SH-SY5Y (cell line): ENCODE data around the gene ANTXR1.

Source experiments
- GATA2 ChIP-seq: IDR thresholded peaks from 2 replicates; pipeline ENCODE4 v1.6.1; 2011; ENCODE audit warnings: mild to moderate bottlenecking, low read depth, low read length
- GATA3 ChIP-seq: IDR thresholded peaks from 2 replicates; pipeline ENCODE4 v1.6.1; 2011; ENCODE audit warnings: low read depth, mild to moderate bottlenecking, low read length, moderate library complexity

Gene ANTXR1

DNA sequence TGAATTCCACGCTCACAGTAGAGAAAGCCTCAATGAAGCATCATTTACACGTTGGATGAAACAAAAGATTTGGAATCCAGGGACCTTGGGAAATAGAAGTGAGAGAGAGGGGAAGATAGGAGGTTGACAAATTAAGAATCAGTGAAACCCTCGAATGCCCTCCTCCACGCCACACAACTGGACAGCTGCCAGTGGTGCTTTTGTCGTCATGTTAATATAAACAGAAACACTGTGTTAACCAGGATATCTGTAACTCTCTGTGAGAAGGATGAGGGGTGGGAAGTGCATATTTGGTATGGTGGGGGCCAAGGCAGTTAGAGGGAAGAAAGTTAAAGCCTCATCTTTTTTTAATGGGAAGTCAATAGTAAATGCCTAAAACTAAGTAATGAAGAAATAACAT is 265.4 kb downstream of the ANTXR1 start:
- TF ChIP-seq GATA3 (no peak), GATA2 (no peak)

- no peak for TF ChIP-seq GATA3
- TF ChIP-seq GATA2: no peak
These were observed 266.2 kb downstream of the ANTXR1 start for GRCh38 chr2:69279211-69279610.

DNA sequence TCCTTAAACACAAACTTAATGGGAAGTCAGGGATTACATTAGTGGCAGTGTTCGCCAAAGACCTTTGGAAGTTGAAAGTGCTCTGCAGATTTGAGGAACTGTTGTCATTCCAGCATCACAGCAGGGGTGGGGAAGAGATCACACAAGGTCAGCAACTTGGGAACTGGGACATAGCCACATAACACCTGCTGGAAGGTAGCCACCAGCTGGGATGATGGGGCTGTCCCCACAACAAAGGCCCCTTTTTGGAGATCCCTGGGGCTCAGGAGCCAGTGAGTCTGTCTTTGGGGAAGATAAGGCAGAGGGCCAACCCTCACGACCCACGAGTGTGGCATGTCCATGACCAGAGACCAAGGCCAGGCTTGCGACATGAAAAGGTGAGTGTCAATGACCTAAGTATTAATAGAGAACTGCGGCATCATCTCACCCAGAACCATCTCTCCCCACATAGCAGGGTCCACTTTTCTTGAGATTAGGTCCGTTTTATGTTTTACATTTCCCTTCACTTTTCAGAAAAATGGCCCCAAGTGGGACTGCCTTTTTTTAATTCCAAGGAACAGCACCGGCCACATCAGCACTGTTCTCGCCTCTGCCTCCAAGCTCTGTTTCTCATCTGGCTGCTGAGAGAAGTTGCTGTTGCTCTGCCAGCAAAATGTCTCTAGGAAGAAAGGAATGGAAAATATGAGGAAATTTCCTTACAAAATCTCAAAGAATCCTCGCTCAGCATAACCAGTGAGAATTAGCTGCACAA is 267.1 kb downstream of the ANTXR1 start:
- TF ChIP-seq GATA3 (no peak), GATA2 (no peak)

DNA sequence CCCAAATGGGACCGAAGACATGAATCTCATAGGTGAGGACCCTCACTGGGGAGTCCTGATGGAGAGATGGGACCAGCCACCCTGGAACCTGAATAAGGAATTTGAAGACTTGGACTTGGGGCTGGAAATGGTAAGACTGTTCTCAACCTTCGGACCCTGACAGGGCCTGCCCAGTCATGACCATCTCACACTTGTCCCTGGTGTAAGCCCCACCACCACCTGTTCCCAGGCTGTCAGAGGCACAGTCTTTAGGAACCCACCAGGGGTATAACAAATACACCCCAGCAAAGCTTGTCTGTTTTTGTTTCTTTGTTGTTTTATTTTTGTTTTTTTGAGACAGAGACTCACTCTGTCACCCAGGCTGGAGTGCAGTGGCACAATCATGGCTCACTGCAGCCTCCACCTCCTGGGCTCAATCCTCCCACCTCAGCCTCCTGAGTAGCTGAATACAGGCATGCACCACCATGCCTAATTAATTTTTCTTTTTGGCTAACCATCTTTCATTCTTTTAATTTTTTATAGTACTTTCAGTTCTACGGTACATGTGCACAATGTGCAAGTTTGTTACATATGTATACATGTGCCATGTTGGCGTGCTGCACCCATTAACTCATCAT is 267.9 kb downstream of the ANTXR1 start:
- no peak for TF ChIP-seq GATA2
- no peak for TF ChIP-seq GATA3

DNA sequence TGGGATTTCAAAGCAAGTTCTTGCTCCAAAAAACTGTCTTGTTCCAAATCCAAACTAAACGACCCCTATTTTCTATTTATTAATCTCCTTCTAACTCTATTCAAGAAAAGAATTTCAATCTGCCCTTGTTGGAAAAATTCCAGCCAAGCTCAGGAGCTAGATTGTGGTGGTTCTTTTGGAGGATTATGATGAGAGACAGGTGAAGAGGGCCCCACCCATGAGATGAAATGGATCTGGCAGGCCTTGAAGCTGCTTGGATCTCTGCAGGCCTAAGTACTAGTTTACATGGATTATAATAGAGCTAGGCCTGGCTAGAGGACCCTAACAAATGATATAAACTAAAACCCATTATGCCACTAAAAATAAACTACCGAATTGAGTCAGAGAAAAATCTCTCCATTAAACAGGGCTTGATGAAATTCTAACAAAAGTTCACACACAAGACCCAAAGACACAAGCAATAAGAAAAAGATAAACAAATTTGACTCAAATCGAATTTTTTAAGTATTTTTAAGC is 272.5 kb downstream of the ANTXR1 start:
- TF ChIP-seq GATA2: no peak
- no peak for TF ChIP-seq GATA3

- TF ChIP-seq GATA2: no peak
These were observed 274.6 kb downstream of the ANTXR1 start for GRCh38 chr2:69287544-69287943.

DNA sequence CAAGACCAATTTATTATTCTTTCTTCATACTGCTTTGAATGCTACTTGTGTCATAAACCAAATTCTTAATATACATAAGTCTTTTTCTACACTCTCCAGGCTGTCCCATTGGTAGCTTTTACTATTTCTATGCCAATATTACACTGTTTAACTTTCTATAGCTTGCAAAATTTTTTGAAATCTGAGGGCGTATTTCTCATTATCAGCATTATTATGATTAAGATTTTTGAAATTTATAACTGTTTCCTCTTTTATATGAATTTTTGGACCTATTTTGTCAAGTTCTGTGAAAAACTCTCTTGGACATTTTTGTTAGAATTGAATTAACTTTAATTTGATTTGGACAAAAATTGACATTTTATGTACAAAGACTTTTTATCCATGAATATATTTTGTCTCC is 275.4 kb downstream of the ANTXR1 start:
- TF ChIP-seq GATA2: no peak

- TF ChIP-seq GATA3: no peak
- TF ChIP-seq GATA2: no peak
These were observed 278.1 kb downstream of the ANTXR1 start for GRCh38 chr2:69291004-69291650.

DNA sequence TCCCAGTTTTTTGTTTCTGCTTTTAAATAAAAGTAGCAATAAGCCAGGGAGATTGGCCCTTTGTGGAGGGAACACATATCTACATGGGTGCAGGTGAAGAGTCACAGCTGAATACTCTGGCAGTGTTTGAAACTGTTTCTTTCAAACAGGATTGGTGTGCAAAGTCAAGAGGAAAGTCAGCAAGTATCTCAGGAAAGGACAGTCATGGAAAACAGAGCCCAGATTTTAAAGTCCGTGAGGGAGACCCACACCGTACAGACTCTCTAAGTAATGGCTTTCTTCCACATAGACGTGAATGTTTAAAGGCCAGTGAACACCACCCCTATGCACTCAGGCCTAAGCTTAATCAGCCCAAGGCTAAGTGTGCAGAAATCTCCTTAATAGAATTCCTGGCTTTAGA is 278.7 kb downstream of the ANTXR1 start:
- TF ChIP-seq GATA2: no peak
- TF ChIP-seq GATA3: no peak

- no peak for TF ChIP-seq GATA2
- no peak for TF ChIP-seq GATA3
These were observed 279.3 kb downstream of the ANTXR1 start for GRCh38 chr2:69292256-69292655.

GRCh38 chr2:69296421-69296820 is 283.4 kb downstream of the ANTXR1 start:
- TF ChIP-seq GATA3 (no peak), GATA2 (no peak)

- TF ChIP-seq GATA3 (no peak), GATA2 (no peak)
These were observed 284.2 kb downstream of the ANTXR1 start for GRCh38 chr2:69297216-69297615.

DNA sequence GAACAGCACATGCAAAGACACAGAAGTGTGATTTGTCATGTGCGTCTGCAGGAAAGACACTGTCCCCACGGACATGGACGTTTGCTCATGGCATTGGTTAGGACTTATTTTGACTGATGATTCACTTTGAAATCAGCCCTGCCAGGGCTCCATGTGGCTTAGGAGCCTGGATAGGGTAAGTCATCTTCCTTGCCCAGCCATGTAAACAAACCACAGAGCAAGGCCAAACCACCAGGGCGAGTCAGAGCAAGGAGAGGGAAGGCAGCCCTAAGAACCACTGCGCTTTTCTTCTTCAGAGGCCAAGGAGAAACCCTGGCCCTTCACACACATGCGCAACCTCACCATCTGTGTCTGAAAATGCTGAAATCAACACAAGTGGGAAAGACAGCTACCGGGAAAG is 285.3 kb downstream of the ANTXR1 start:
- TF ChIP-seq GATA2 (no peak), GATA3 (no peak)

DNA sequence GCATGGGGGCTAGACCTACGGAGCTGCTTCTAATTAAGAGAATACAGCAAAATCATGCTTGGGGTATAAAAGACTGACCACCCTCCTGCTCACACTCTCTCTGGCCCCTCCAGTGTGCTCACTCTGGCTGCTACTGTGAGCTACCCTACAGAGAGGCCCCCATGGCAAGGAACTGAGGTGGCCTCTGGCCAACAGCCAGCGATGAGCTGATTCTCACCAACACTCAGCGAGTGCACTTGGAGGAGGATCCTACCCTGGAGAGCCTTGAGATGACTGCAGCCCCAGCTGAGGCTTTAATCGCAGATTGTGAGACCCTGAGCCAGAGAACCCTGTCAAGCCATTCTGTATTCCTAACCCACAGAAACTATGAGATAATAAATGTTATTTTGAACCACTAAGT is 285.9 kb downstream of the ANTXR1 start:
- TF ChIP-seq GATA3: no peak
- TF ChIP-seq GATA2: no peak
